Measurements from ENCODE around the gene MICAL1.
A peak's percentile ranks its signal among the peaks of the same experiment; 100 is the strongest.

Gene MICAL1

GRCh38 chr6:109440331-109441068, 15.1 kb downstream of the MICAL1 start, which contains the start of the genes PPIL6 and SMPD2:
PPIL6 (minus strand) TSS chr6:109440628; CDS start chr6:109440590, 38 bp downstream.
SMPD2 (plus strand) TSS chr6:109440724; CDS start chr6:109441122, 398 bp downstream.
- peak; percentile 82 to 93 for DNase-seq
- Histone ChIP-seq H3K27me3 (ENCODE audit: insufficient read depth, low read length) (no peaks in the 10 kb centered on the region), H2AK5ac (ENCODE audit: low read length) (no peak within 1 kb of the TSS), H3K18ac (ENCODE audit: low read length) (peak within 1 kb of the TSS; percentile 65), H2AFZ (ENCODE audit: insufficient read depth, low read length, poor library complexity) (peak within 1 kb of the TSS; percentile 86), H3K4ac (ENCODE audit: low read depth, low read length) (peak within 1 kb of the TSS; percentile 28), H3K4me1 (ENCODE audit: control insufficient read depth in 1 of 2, insufficient read depth in 2 of 2, low read length in 2 of 2) (peaks cover 7 to 9% of the 10 kb centered on the region in 2 experiments), H4K8ac (ENCODE audit: low read depth, low read length) (peak within 1 kb of the TSS; percentile 77), H3K4me3 (ENCODE audit: low read depth, low read length) (peak within 1 kb of the TSS; percentile 89), H2BK5ac (ENCODE audit: low read depth, low read length, poor library complexity) (peak within 1 kb of the TSS; percentile 39), H3K4me2 (ENCODE audit: low read length) (peak within 1 kb of the TSS; percentile 85), H3K9me3 (ENCODE audit: insufficient read depth, low read depth, low read length) (no peaks in the 10 kb centered on the region), H3K23ac (ENCODE audit: low read length) (no peak within 1 kb of the TSS), H3K79me1 (ENCODE audit: low read length) (peaks cover 5% of the 10 kb centered on the region), H2BK12ac (ENCODE audit: low read length) (peak within 1 kb of the TSS; percentile 26), H4K91ac (ENCODE audit: low read depth, low read length) (peak within 1 kb of the TSS; percentile 70), H3K36me3 (ENCODE audit: control insufficient read depth in 1 of 2, insufficient read depth in 2 of 2, low read length in 2 of 2) (peaks cover 26 to 31% of the 10 kb centered on the region in 2 experiments), H2BK120ac (ENCODE audit: insufficient read depth, low read length, poor library complexity) (peak within 1 kb of the TSS; percentile 73), H4K12ac (ENCODE audit: low read depth, low read length) (peak within 1 kb of the TSS; percentile 40), H3K14ac (ENCODE audit: low read length) (peak within 1 kb of the TSS; percentile 71), H3K27ac (ENCODE audit: low read depth, low read length) (peak within 1 kb of the TSS; percentile 61), H3K79me2 (ENCODE audit: control insufficient read depth, insufficient read depth, low read length, poor library complexity) (peaks cover 5% of the 10 kb centered on the region), H3K9ac (ENCODE audit: low read length) (peak within 1 kb of the TSS; percentile 68)
- no CpG with 5 or more reads among the region's 102 CpGs for WGBS (ENCODE audit: extremely low coverage, insufficient coverage, insufficient read length)

- WGBS (ENCODE audit: extremely low coverage, insufficient coverage, insufficient read length): no CpG with 5 or more reads among the region's 5 CpGs
- Histone ChIP-seq H3K4me1 (ENCODE audit: control insufficient read depth in 1 of 2, insufficient read depth in 2 of 2, low read length in 2 of 2) (no peaks in the 10 kb centered on the region), H3K79me1 (ENCODE audit: low read length) (peaks cover 4% of the 10 kb centered on the region), H2BK5ac (ENCODE audit: low read depth, low read length, poor library complexity) (no peak overlapping the region), H4K12ac (ENCODE audit: low read depth, low read length) (no peak overlapping the region), H3K14ac (ENCODE audit: low read length) (no peak overlapping the region), H4K91ac (ENCODE audit: low read depth, low read length) (no peak overlapping the region), H3K36me3 (ENCODE audit: control insufficient read depth in 1 of 2, insufficient read depth in 2 of 2, low read length in 2 of 2) (no peaks in the 10 kb centered on the region), H2AK5ac (ENCODE audit: low read length) (no peak overlapping the region), H4K8ac (ENCODE audit: low read depth, low read length) (no peak overlapping the region), H3K9ac (ENCODE audit: low read length) (no peak overlapping the region), H3K23ac (ENCODE audit: low read length) (no peak overlapping the region), H3K4me2 (ENCODE audit: low read length) (no peak overlapping the region), H3K9me3 (ENCODE audit: insufficient read depth, low read depth, low read length) (no peaks in the 10 kb centered on the region), H3K4ac (ENCODE audit: low read depth, low read length) (no peak overlapping the region), H3K18ac (ENCODE audit: low read length) (no peak overlapping the region), H3K27me3 (ENCODE audit: insufficient read depth, low read length) (no peaks in the 10 kb centered on the region), H2AFZ (ENCODE audit: insufficient read depth, low read length, poor library complexity) (no peak overlapping the region), H3K79me2 (ENCODE audit: control insufficient read depth, insufficient read depth, low read length, poor library complexity) (peaks cover 4% of the 10 kb centered on the region), H2BK120ac (ENCODE audit: insufficient read depth, low read length, poor library complexity) (no peak overlapping the region), H3K4me3 (ENCODE audit: low read depth, low read length) (no peak overlapping the region), H3K27ac (ENCODE audit: low read depth, low read length) (no peak overlapping the region), H2BK12ac (ENCODE audit: low read length) (no peak overlapping the region)
- no peak for DNase-seq
Observed at GRCh38 chr6:109436041-109436440, 19.5 kb downstream of the MICAL1 start.

- no peaks in the 10 kb centered on the region for H3K9me3 ChIP-seq (ENCODE audit: insufficient read depth, low read depth, low read length)
- H4K12ac ChIP-seq (ENCODE audit: low read depth, low read length): no peak overlapping the region
- no peak for DNase-seq
- H2AK5ac ChIP-seq (ENCODE audit: low read length): no peak overlapping the region
- no peak overlapping the region for H3K23ac ChIP-seq (ENCODE audit: low read length)
- H3K79me1 ChIP-seq (ENCODE audit: low read length): no peaks in the 10 kb centered on the region
- no peak overlapping the region for H3K9ac ChIP-seq (ENCODE audit: low read length)
- no peak overlapping the region for H2BK120ac ChIP-seq (ENCODE audit: insufficient read depth, low read length, poor library complexity)
- no peak overlapping the region for H3K4me3 ChIP-seq (ENCODE audit: low read depth, low read length)
- no peak overlapping the region for H3K4me2 ChIP-seq (ENCODE audit: low read length)
- H2BK12ac ChIP-seq (ENCODE audit: low read length): no peak overlapping the region
- no peaks in the 10 kb centered on the region for H3K36me3 ChIP-seq (ENCODE audit: control insufficient read depth in 1 of 2, insufficient read depth in 2 of 2, low read length in 2 of 2)
- WGBS (ENCODE audit: extremely low coverage, insufficient coverage, insufficient read length): no CpG with 5 or more reads among the region's 2 CpGs
- no peaks in the 10 kb centered on the region for H3K79me2 ChIP-seq (ENCODE audit: control insufficient read depth, insufficient read depth, low read length, poor library complexity)
- H3K4me1 ChIP-seq (ENCODE audit: control insufficient read depth in 1 of 2, insufficient read depth in 2 of 2, low read length in 2 of 2): no peaks in the 10 kb centered on the region
- no peak overlapping the region for H4K8ac ChIP-seq (ENCODE audit: low read depth, low read length)
- H2AFZ ChIP-seq (ENCODE audit: insufficient read depth, low read length, poor library complexity): no peak overlapping the region
- no peak overlapping the region for H3K27ac ChIP-seq (ENCODE audit: low read depth, low read length)
- no peak overlapping the region for H4K91ac ChIP-seq (ENCODE audit: low read depth, low read length)
- no peak overlapping the region for H3K4ac ChIP-seq (ENCODE audit: low read depth, low read length)
- H3K27me3 ChIP-seq (ENCODE audit: insufficient read depth, low read length): no peaks in the 10 kb centered on the region
- no peak overlapping the region for H2BK5ac ChIP-seq (ENCODE audit: low read depth, low read length, poor library complexity)
- H3K14ac ChIP-seq (ENCODE audit: low read length): no peak overlapping the region
- no peak overlapping the region for H3K18ac ChIP-seq (ENCODE audit: low read length)
Observed at GRCh38 chr6:109434456-109434855, 21.1 kb downstream of the MICAL1 start.

GRCh38 chr6:109429496-109429895, 26.1 kb downstream of the MICAL1 start:
- H3K4me2 ChIP-seq (ENCODE audit: low read length): no peak overlapping the region

More at GRCh38 chr6:109429496-109429895, 26.1 kb downstream of the MICAL1 start:
- Histone ChIP-seq H3K18ac (ENCODE audit: low read length) (no peak overlapping the region), H3K36me3 (ENCODE audit: control insufficient read depth in 1 of 2, insufficient read depth in 2 of 2, low read length in 2 of 2) (no peaks in the 10 kb centered on the region), H2AFZ (ENCODE audit: insufficient read depth, low read length, poor library complexity) (no peak overlapping the region), H3K4me3 (ENCODE audit: low read depth, low read length) (no peak overlapping the region), H3K9me3 (ENCODE audit: insufficient read depth, low read depth, low read length) (no peaks in the 10 kb centered on the region), H3K4ac (ENCODE audit: low read depth, low read length) (no peak overlapping the region), H3K79me2 (ENCODE audit: control insufficient read depth, insufficient read depth, low read length, poor library complexity) (no peaks in the 10 kb centered on the region), H3K9ac (ENCODE audit: low read length) (peak overlapping the region; percentile 43), H2BK5ac (ENCODE audit: low read depth, low read length, poor library complexity) (no peak overlapping the region), H4K12ac (ENCODE audit: low read depth, low read length) (no peak overlapping the region), H3K4me1 (ENCODE audit: control insufficient read depth in 1 of 2, insufficient read depth in 2 of 2, low read length in 2 of 2) (no peaks in the 10 kb centered on the region), H2BK12ac (ENCODE audit: low read length) (no peak overlapping the region), H3K27ac (ENCODE audit: low read depth, low read length) (no peak overlapping the region), H4K8ac (ENCODE audit: low read depth, low read length) (no peak overlapping the region), H3K23ac (ENCODE audit: low read length) (no peak overlapping the region), H3K27me3 (ENCODE audit: insufficient read depth, low read length) (no peaks in the 10 kb centered on the region), H2AK5ac (ENCODE audit: low read length) (no peak overlapping the region), H4K91ac (ENCODE audit: low read depth, low read length) (no peak overlapping the region), H3K14ac (ENCODE audit: low read length) (no peak overlapping the region), H3K79me1 (ENCODE audit: low read length) (no peaks in the 10 kb centered on the region), H2BK120ac (ENCODE audit: insufficient read depth, low read length, poor library complexity) (no peak overlapping the region)
- DNase-seq: no peak
- WGBS (ENCODE audit: extremely low coverage, insufficient coverage, insufficient read length): no CpG with 5 or more reads among the region's 3 CpGs

Data from trophoblast cell (in vitro differentiated cells and primary cell).